H1 (cell line): ENCODE measurements around the gene MEGF11. TPM values are rescaled to one million over a fixed set of nuclear protein-coding genes. Genes with fewer than 3 reads are reported as not detected.

Source experiments
- CTCF ChIA-PET: fragments of 300-600 bp; sonication (Branson Sonifier 250); formaldehyde crosslinking; loops from one replicate; lab custom pipeline; 2021; ENCODE audit not compliant: partially characterized antibody; lab: Charles Lee
- POLR2A ChIA-PET: fragments of 300-600 bp; sonication (Branson Sonifier 250); formaldehyde crosslinking; loops from one replicate; lab custom pipeline; 2021; ENCODE audit warnings: inconsistent platforms; ENCODE audit not compliant: partially characterized antibody; lab: Charles Lee
- DNase-seq, 2 experiments: peaks; one replicate each; pipeline versions ENCODE4 v3.0.0 to v3.0.0-alpha.2; 2010 to 2022; ENCODE audit warnings: low spot score in 2 of 2, low read depth in 1 of 2, mixed read lengths in 1 of 2
- FAIRE-seq: peaks from 2 replicates; lab custom pipeline; 2011; peaks lifted over from hg19 to GRCh38; lab: Jason Lieb, UNC
- H2AFZ ChIP-seq: 2 replicates; pipeline ENCODE4 v1.8.1; 2012; ENCODE audit warnings: low read length, inconsistent platforms
- H2AK5ac ChIP-seq: 2 replicates; pipeline ENCODE4 v1.6.1; 2013; ENCODE audit warnings: low read depth, low read length
- H2BK120ac ChIP-seq: replicated peaks from 2 replicates; pipeline ENCODE3; 2013; ENCODE audit warnings: low read depth, low read length, inconsistent platforms
- H2BK12ac ChIP-seq: 2 replicates; pipeline ENCODE4 v1.6.1; 2013; ENCODE audit warnings: low read depth, low read length
- H2BK15ac ChIP-seq: 2 replicates; pipeline ENCODE4 v1.6.1; 2013; ENCODE audit warnings: low read length
- H2BK20ac ChIP-seq: 2 replicates; pipeline ENCODE4 v1.6.1; 2013; ENCODE audit warnings: low read length
- H2BK5ac ChIP-seq: 2 replicates; pipeline ENCODE4 v1.6.1; 2013; ENCODE audit warnings: low read depth, low read length
- H3K14ac ChIP-seq: 2 replicates; pipeline ENCODE4 v1.6.1; 2013; ENCODE audit warnings: inconsistent platforms; ENCODE audit not compliant: insufficient read length
- H3K18ac ChIP-seq: 2 replicates; pipeline ENCODE4 v1.6.1; 2013; ENCODE audit warnings: low read length; ENCODE audit errors: extremely low read depth
- H3K23ac ChIP-seq: 2 replicates; pipeline ENCODE4 v1.6.1; 2013; ENCODE audit warnings: inconsistent platforms; ENCODE audit not compliant: insufficient read length
- H3K23me2 ChIP-seq: 2 replicates; pipeline ENCODE4 v1.6.1; 2013; ENCODE audit warnings: low read depth, low read length
- H3K27ac ChIP-seq: 2 replicates; pipeline ENCODE4 v1.6.1; 2011; ENCODE audit warnings: low read depth, low read length, inconsistent platforms
- H3K27me3 ChIP-seq, 4 experiments: replicated peaks in 1 of 4; 1 replicate in 1 of 4; 2 replicates in 3 of 4; pipeline versions ENCODE4 v1.6.1 to v1.8.1; 2011 to 2013; ENCODE audit warnings: low read length in 3 of 4, mild to moderate bottlenecking in 3 of 4, inconsistent platforms in 2 of 4, mixed read lengths in 2 of 4, moderate library complexity in 1 of 4; ENCODE audit not compliant: control insufficient read depth in 3 of 4, insufficient read depth in 3 of 4; ENCODE audit errors: extremely low read depth in 1 of 4
- H3K36me3 ChIP-seq, 4 experiments: 2 replicates each; pipeline versions ENCODE4 v1.6.1 to v1.8.1; 2011 to 2013; ENCODE audit warnings: mild to moderate bottlenecking in 4 of 4, low read length in 3 of 4, moderate library complexity in 2 of 4, control low read depth in 1 of 4, inconsistent platforms in 1 of 4; ENCODE audit not compliant: insufficient read depth in 4 of 4, control insufficient read depth in 2 of 4
- H3K4ac ChIP-seq: replicated peaks from 2 replicates; pipeline ENCODE3; 2013; ENCODE audit warnings: low read length, low read depth, mixed read lengths, inconsistent platforms; ENCODE audit not compliant: insufficient read length
- H3K4me1 ChIP-seq, 4 experiments: replicated peaks in 1 of 4; 1 replicate in 1 of 4; 2 replicates in 3 of 4; pipeline versions ENCODE4 v1.6.1 to v1.8.1; 2011 to 2013; ENCODE audit warnings: low read length in 3 of 4, inconsistent platforms in 2 of 4, mixed read lengths in 1 of 4; ENCODE audit not compliant: insufficient read depth in 4 of 4, control insufficient read depth in 3 of 4
- H3K4me2 ChIP-seq, 2 experiments: 2 replicates each; pipeline versions ENCODE4 v1.6.1 to v1.8.1; 2011 to 2013; ENCODE audit warnings: low read depth in 2 of 2, low read length in 2 of 2, control low read depth in 1 of 2, inconsistent platforms in 1 of 2, mild to moderate bottlenecking in 1 of 2; ENCODE audit not compliant: insufficient read depth in 1 of 2
- H3K4me3 ChIP-seq, 4 experiments: fragments of 200-600, 300-600 bp in 1 of 4; sonication (generic), shearing (Covaris generic), sonication (Bioruptor Twin) in 1 of 4; 2 replicates each; pipeline versions ENCODE4 v1.5.1 to v1.8.1; 2011 to 2016; ENCODE audit warnings: low read length in 4 of 4, low read depth in 3 of 4, control low read depth in 2 of 4, inconsistent platforms in 2 of 4, mild to moderate bottlenecking in 2 of 4, mixed read lengths in 1 of 4, moderate library complexity in 1 of 4; ENCODE audit not compliant: insufficient read depth in 2 of 4; ENCODE audit errors: extremely low read depth in 1 of 4
- H3K56ac ChIP-seq: replicated peaks from 2 replicates; pipeline ENCODE3; 2013; ENCODE audit warnings: low read depth, mild to moderate bottlenecking, mixed read lengths, low read length, inconsistent platforms; ENCODE audit not compliant: insufficient read length
- H3K79me1 ChIP-seq: 2 replicates; pipeline ENCODE4 v1.6.1; 2013; ENCODE audit warnings: low read depth, low read length, control low read depth
- H3K79me2 ChIP-seq, 2 experiments: 2 replicates each; pipeline versions ENCODE4 v1.6.1 to v1.8.1; 2012 to 2013; ENCODE audit warnings: low read length in 2 of 2, mild to moderate bottlenecking in 2 of 2, inconsistent platforms in 1 of 2; ENCODE audit not compliant: insufficient read depth in 2 of 2, control insufficient read depth in 1 of 2
- H3K9ac ChIP-seq, 4 experiments: replicated peaks in 1 of 4; 1 replicate in 1 of 4; 2 replicates in 3 of 4; pipeline versions ENCODE4 v1.6.1 to v1.8.1; 2011 to 2013; ENCODE audit warnings: low read depth in 3 of 4, low read length in 3 of 4, control low read depth in 2 of 4, mild to moderate bottlenecking in 2 of 4, moderate library complexity in 2 of 4, inconsistent platforms in 1 of 4; ENCODE audit errors: extremely low read depth in 1 of 4
- H3K9me3 ChIP-seq, 2 experiments: 2 replicates each; pipeline versions ENCODE4 v1.6.1 to v1.8.1; 2012 to 2013; ENCODE audit warnings: mild to moderate bottlenecking in 2 of 2, moderate library complexity in 2 of 2, control low read depth in 1 of 2, inconsistent platforms in 1 of 2, low read depth in 1 of 2, low read length in 1 of 2, mixed read lengths in 1 of 2; ENCODE audit not compliant: insufficient read depth in 2 of 2
- H4K20me1 ChIP-seq, 2 experiments: replicated peaks in 1 of 2; 2 replicates each; pipeline versions ENCODE3 to v1.8.1; 2011 to 2013; ENCODE audit warnings: inconsistent platforms in 2 of 2, low read length in 2 of 2, mild to moderate bottlenecking in 1 of 2; ENCODE audit not compliant: insufficient read depth in 2 of 2, control insufficient read depth in 1 of 2
- H4K5ac ChIP-seq: 2 replicates; pipeline ENCODE4 v1.6.1; 2013; ENCODE audit warnings: low read length, low read depth, mixed read lengths, inconsistent platforms; ENCODE audit not compliant: insufficient read length
- H4K8ac ChIP-seq: 2 replicates; pipeline ENCODE4 v1.8.0; 2013; ENCODE audit warnings: mild to moderate bottlenecking, moderate library complexity, low read length, inconsistent platforms; ENCODE audit not compliant: insufficient read depth; ENCODE audit errors: extremely low read depth
- H4K91ac ChIP-seq: replicated peaks from 2 replicates; pipeline ENCODE3; 2013; ENCODE audit warnings: low read length, mixed read lengths, inconsistent platforms; ENCODE audit not compliant: insufficient read length
- CHD2 ChIP-seq: IDR thresholded peaks from 2 replicates; pipeline ENCODE4 v1.6.1; 2012; ENCODE audit warnings: low read length, improper control_type of control experiment
- CREB1 ChIP-seq: IDR thresholded peaks from 2 replicates; pipeline ENCODE4 v1.6.1; 2012; ENCODE audit warnings: inconsistent platforms
- MAFK ChIP-seq: IDR thresholded peaks from 2 replicates; pipeline ENCODE4 v1.6.1; 2012; ENCODE audit warnings: low read depth, mild to moderate bottlenecking, improper control_type of control experiment, low read length
- RAD21 ChIP-seq, 2 experiments: IDR thresholded peaks in 1 of 2; conservative IDR thresholded peaks in 1 of 2; 2 replicates each; pipeline ENCODE4 v1.6.1; 2011; ENCODE audit warnings: low read depth in 2 of 2, low read length in 2 of 2, improper control_type of control experiment in 1 of 2, inconsistent platforms in 1 of 2, mild to moderate bottlenecking in 1 of 2, moderate library complexity in 1 of 2
- SIN3A ChIP-seq, 2 experiments: IDR thresholded peaks in 1 of 2; conservative IDR thresholded peaks in 1 of 2; 2 replicates each; pipeline ENCODE4 v1.6.1; 2011 to 2012; ENCODE audit warnings: low read length in 2 of 2, improper control_type of control experiment in 1 of 2, low read depth in 1 of 2, mild to moderate bottlenecking in 1 of 2
- SP1 ChIP-seq: IDR thresholded peaks from 2 replicates; pipeline ENCODE4 v1.6.1; 2011; ENCODE audit warnings: low read depth, low read length
- SP4 ChIP-seq: IDR thresholded peaks from 2 replicates; pipeline ENCODE4 v1.6.1; 2012; ENCODE audit warnings: low read length, inconsistent platforms
- YY1 ChIP-seq: IDR thresholded peaks from 2 replicates; pipeline ENCODE4 v1.6.1; 2011; ENCODE audit warnings: low read depth, mild to moderate bottlenecking, low read length
- ZNF274 ChIP-seq: IDR thresholded peaks from 2 replicates; pipeline ENCODE4 v1.7.0; 2012; ENCODE audit warnings: low read length, borderline replicate concordance; ENCODE audit errors: extremely low read depth
- WGBS, 2 experiments: shearing (Covaris generic) in 1 of 2; methylation state at CpG; one replicate each; pipeline versions ENCODE4 v1.1.6 to v1.1.7; 2013 to 2015; ENCODE audit warnings: low lambda C conversion rate in 2 of 2, mixed read lengths in 2 of 2, inconsistent platforms in 1 of 2, low coverage in 1 of 2, missing lambda C conversion rate in 1 of 2; ENCODE audit not compliant: insufficient replicate concordance in 2 of 2, insufficient coverage in 1 of 2, insufficient read length in 1 of 2; ENCODE audit errors: extremely low coverage in 1 of 2, missing lambda C conversion rate in 1 of 2; 5-methylcytosine and 5-hydroxymethylcytosine counted together
- polyA plus RNA-seq, 7 experiments: library from polyadenylated mRNA; depleted of rRNA in 3 of 7; stranded (reverse) in 5 of 7; unstranded in 2 of 7; fragments of >200 nt in 5 of 7; fragments of 200-250 nt in 2 of 7; gene quantifications; 1 replicate in 5 of 7; 2 replicates in 1 of 7; 4 replicates in 1 of 7; pipeline versions ENCODE4 v1.2.1 to v1.2.3, GENCODE V29; 2011 to 2013; ENCODE audit warnings: missing spikeins in 2 of 7, mixed read lengths in 2 of 7
- total RNA-seq: library from RNA; stranded (reverse); fragmentation: NEBNext Ultra II Directional; extraction: Animal tissue kit (Norgen Biotek cat#: 25700); gene quantifications from 2 replicates; pipeline ENCODE4 v1.2.1, GENCODE V29; 2021
- TF ChIP-seq, protein P1 (sequence below): IDR thresholded peaks from 2 replicates; pipeline ENCODE4 v1.6.1; 2012; ENCODE audit warnings: low read length, inconsistent platforms

The MEGF11 gene
- total and polyA plus RNA-seq, 2 of the 8 experiments (the other 6 are each of a cell fraction or from before 2014, with no cell fraction given), result 4.4 to 4.8 TPM

DNA sequence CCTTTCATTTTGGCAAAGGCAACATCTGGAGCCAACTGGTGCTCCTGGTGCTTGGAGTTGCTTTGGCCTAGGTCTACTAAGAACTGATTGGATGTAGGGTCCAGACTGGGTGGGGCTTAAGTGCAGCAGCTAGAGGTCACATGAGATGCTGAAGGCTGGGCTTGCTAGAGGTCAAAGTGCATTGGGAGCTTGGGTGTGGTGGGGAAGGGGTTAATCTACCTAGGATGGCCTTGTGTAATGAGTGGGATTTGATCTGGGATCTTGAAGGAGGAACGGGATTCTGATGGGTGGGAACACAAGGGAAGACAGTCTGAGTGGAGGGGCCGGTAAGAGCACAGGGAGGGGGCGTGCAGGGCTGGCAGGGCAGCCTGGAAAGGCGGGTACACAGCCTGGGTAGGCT, 258.7 kb downstream of the MEGF11 start:
- FAIRE-seq (no peak), DNase-seq (no peak)
- H3K4ac ChIP-seq, result no peak overlapping the region
- H2BK5ac ChIP-seq, result no peak overlapping the region
- no peaks in the 10 kb centered on the region; the same call in 1 of the 2 replicates for H3K79me1 ChIP-seq
- H3K18ac ChIP-seq, result no peak overlapping the region
- ChIA-PET POLR2A (interaction anchor here (1.2 kb wide), 1 partner anchor 9 kb away, joined by 3 read pairs; no protein-coding TSS in a partner anchor), CTCF (interaction anchor here (1.5 to 9.7 kb wide), 2 partner anchors 9 to 14 kb away, joined by 3 to 70 read pairs; no protein-coding TSS in a partner anchor)
- no peak overlapping the region for H3K4me2 ChIP-seq
- H3K23me2 ChIP-seq, result no peaks in the 10 kb centered on the region
- no peak overlapping the region for H3K23ac ChIP-seq
- no peak overlapping the region for H2BK120ac ChIP-seq
- H3K79me2 ChIP-seq, result no peaks in the 10 kb centered on the region
- WGBS, 2 experiments, result 91% methylated on average over 4 of the region's 4 CpGs; no CpG with 5 or more reads in 1 of the 2 experiments
- no peaks in the 10 kb centered on the region for H3K27me3 ChIP-seq
- no peak overlapping the region for H2BK20ac ChIP-seq
- no peak overlapping the region for H2BK12ac ChIP-seq
- no peak overlapping the region for H3K4me3 ChIP-seq
- H3K36me3 ChIP-seq, result no peaks in the 10 kb centered on the region
- no peak overlapping the region for H3K27ac ChIP-seq
- peak overlapping the region; percentile 62; the same call in 1 of the 2 replicates for H2BK15ac ChIP-seq
- no peak overlapping the region for H4K5ac ChIP-seq
- H4K20me1 ChIP-seq, result no peaks in the 10 kb centered on the region
- H2AFZ ChIP-seq, result no peak overlapping the region
- H4K91ac ChIP-seq, result no peak overlapping the region
- peaks cover 0 to 19% (median 5%) of the 10 kb centered on the region in 4 experiments; a peak in 5 of 7 replicates for H3K4me1 ChIP-seq
- no peak overlapping the region for H3K14ac ChIP-seq
- H2AK5ac ChIP-seq, result no peak overlapping the region
- no peaks in the 10 kb centered on the region for H3K9me3 ChIP-seq
- 0 out of 2 replicates have a peak overlapping the region, but pooled peaks have one; percentile 29 for H4K8ac ChIP-seq
- no peak overlapping the region for H3K9ac ChIP-seq
- no peak overlapping the region for H3K56ac ChIP-seq
- TF ChIP-seq ZNF274, result no peak
- no peak for TF ChIP-seq RAD21 (IDR thresholded peaks at IDR 0.05 in 1 of 2, conservative IDR thresholded peaks at IDR 0.05 in 1 of 2; ENCODE audit: low read depth in 2 of 2, low read length in 2 of 2)
- no peak for TF ChIP-seq CHD2
- TF ChIP-seq, protein P1, sequence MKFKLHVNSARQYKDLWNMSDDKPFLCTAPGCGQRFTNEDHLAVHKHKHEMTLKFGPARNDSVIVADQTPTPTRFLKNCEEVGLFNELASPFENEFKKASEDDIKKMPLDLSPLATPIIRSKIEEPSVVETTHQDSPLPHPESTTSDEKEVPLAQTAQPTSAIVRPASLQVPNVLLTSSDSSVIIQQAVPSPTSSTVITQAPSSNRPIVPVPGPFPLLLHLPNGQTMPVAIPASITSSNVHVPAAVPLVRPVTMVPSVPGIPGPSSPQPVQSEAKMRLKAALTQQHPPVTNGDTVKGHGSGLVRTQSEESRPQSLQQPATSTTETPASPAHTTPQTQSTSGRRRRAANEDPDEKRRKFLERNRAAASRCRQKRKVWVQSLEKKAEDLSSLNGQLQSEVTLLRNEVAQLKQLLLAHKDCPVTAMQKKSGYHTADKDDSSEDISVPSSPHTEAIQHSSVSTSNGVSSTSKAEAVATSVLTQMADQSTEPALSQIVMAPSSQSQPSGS, result no peak
- no peak for TF ChIP-seq SP1
- TF ChIP-seq SIN3A (conservative IDR thresholded peaks at IDR 0.05 in 1 of 2, IDR thresholded peaks at IDR 0.05 in 1 of 2; ENCODE audit: low read depth in 1 of 2, low read length in 2 of 2), result no peak
- no peak for TF ChIP-seq YY1
- TF ChIP-seq MAFK, result no peak
- TF ChIP-seq CREB1, result no peak
- TF ChIP-seq SP4, result no peak
